Astrocyte (in vitro differentiated cells and primary cell): ENCODE results near the gene WNT1.

Experiments used
- EZH2 ChIP-seq: IDR thresholded peaks from 2 replicates; pipeline ENCODE4 v1.6.1; 2012; ENCODE audit warnings: mild to moderate bottlenecking, low read length, inconsistent platforms; ENCODE audit not compliant: insufficient read depth
- TF ChIP-seq, protein P1 (sequence below): IDR thresholded peaks from 2 replicates; pipeline ENCODE4 v1.5.1; 2011; ENCODE audit warnings: low read depth, mild to moderate bottlenecking, inconsistent platforms, low read length, moderate library complexity; ENCODE audit not compliant: insufficient read depth

DNA sequence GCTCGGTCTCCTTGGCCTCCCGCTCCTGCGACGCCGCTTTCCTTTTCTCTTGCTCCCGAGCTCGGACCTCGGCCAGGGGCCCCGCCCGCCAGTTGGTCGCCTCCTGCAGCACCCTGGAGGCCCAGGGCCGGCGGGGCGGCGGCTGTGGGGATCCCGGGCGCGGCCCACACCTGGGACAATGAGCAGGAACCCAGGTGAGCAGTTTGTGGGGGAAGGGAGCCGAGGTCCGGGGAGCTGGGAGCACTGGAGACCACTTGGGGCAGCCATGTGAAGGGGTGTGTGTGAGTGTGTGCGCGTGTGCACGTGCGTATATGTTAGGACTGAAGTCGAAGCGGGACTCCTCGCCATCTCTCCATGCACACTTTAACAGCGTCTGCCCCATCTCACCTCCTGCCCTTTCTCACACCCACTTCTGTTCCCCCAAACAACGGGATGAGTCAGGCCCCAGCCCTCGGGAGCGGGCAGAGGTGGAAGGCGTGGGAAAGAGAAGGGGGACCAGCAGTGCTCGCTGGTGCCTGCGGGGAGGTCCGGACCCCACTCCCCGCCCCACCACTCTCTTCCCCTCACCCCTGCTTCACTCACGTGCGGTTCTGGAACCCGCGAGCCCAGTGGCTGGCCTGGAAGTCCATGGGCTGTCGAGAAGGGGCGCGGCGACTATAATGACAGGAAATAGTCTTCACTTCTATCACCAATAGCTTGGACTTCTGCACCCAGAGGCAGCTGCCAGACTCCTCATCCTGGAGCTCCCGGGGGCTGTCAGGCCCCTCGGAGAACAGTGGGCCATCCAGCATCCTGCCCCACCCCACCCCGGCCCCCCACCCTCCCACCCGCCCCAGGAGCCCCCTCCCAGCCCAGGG lies 20.6 kb downstream of the WNT1 start:
- TF ChIP-seq, protein P1, sequence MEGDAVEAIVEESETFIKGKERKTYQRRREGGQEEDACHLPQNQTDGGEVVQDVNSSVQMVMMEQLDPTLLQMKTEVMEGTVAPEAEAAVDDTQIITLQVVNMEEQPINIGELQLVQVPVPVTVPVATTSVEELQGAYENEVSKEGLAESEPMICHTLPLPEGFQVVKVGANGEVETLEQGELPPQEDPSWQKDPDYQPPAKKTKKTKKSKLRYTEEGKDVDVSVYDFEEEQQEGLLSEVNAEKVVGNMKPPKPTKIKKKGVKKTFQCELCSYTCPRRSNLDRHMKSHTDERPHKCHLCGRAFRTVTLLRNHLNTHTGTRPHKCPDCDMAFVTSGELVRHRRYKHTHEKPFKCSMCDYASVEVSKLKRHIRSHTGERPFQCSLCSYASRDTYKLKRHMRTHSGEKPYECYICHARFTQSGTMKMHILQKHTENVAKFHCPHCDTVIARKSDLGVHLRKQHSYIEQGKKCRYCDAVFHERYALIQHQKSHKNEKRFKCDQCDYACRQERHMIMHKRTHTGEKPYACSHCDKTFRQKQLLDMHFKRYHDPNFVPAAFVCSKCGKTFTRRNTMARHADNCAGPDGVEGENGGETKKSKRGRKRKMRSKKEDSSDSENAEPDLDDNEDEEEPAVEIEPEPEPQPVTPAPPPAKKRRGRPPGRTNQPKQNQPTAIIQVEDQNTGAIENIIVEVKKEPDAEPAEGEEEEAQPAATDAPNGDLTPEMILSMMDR = no peak
- TF ChIP-seq EZH2 = no peak
